Measurements from ENCODE around the gene ZBTB7B. TPM values are rescaled to one million over a fixed set of nuclear protein-coding genes. Genes with fewer than 3 reads are reported as not detected.
"Not testable (repeated sequence)": the region's sequence is repeated elsewhere in the genome, so short reads cannot be mapped to it uniquely, and the experiment has no call there.

The ZBTB7B gene
- polyA plus RNA-seq, 2 of the 4 experiments (the other 2 are of a cell fraction): 20.5 to 30.7 TPM

GRCh38 chr1:154995301-154995983 lies 7.2 kb upstream of the ZBTB7B start:
- POLR2A ChIA-PET: interaction anchor here (0.6 to 6.0 kb wide), 6 partner anchors 12 to 390 kb away, joined by 4 to 91 read pairs (median 7); partner anchors contain the start of genes CKS1B, FLAD1, PBXIP1 and PYGO2
- H3K4me2 ChIP-seq, H3K4me3 ChIP-seq, FAIRE-seq, H3K9me3 ChIP-seq: not testable (repeated sequence)
- peak in 1 of 2 experiments; percentile 22; a peak in 3 of 6 replicates for ATAC-seq
- 68% methylated on average over 13 of the region's 13 CpGs for WGBS (ENCODE audit: missing lambda C conversion rate)
- Histone ChIP-seq H3K27ac (peak overlapping the region; percentile 35 to 63; a peak in 4 of 6 replicates), H3K4me1 (peaks cover 46% of the 10 kb centered on the region)
- peak; percentile 69 to 81 for DNase-seq (ENCODE audit: low read depth in 1 of 2, low spot score in 1 of 2)
- CTCF ChIA-PET: interaction anchor here (1.3 kb wide), 2 partner anchors 89 to 90 kb away, joined by 3 to 5 read pairs; no protein-coding TSS in a partner anchor
- TF ChIP-seq SMC3 (IDR thresholded peaks at IDR 0.05) (peak; percentile 46), RAD21 (conservative IDR thresholded peaks at IDR 0.05 in 1 of 2, IDR thresholded peaks at IDR 0.05 in 1 of 2) (peak in 1 of 2 experiments; percentile 34; a peak in 1 of 5 replicates), CTCF (IDR thresholded peaks at IDR 0.05) (peak; percentile 50)

- ATAC-seq (no peak), DNase-seq (ENCODE audit: low read depth in 1 of 2, low spot score in 1 of 2) (no peak), FAIRE-seq (no peak)
- ChIA-PET CTCF (interaction anchor here (1.2 to 1.3 kb wide), 2 partner anchors 91 to 435 kb away, joined by 3 to 5 read pairs; no protein-coding TSS in a partner anchor), POLR2A (interaction anchor here (0.7 to 6.0 kb wide), 4 partner anchors 13 to 36 kb away, joined by 4 to 91 read pairs (median 28); partner anchors contain the start of genes CKS1B, PYGO2 and SHC1)
- WGBS (ENCODE audit: missing lambda C conversion rate): 86% methylated on average over 15 of the region's 15 CpGs
- no peaks in the 10 kb centered on the region for H3K9me3 ChIP-seq
- TF ChIP-seq JUNB (IDR thresholded peaks at IDR 0.05): no peak
- TF ChIP-seq ZC3H11A (IDR thresholded peaks at IDR 0.05): no peak
- TF ChIP-seq CBX2 (IDR thresholded peaks at IDR 0.05; ENCODE audit: borderline replicate concordance, low read depth): no peak
- TF ChIP-seq MAFK (IDR thresholded peaks at IDR 0.05; ENCODE audit: partially characterized antibody): no peak
- no peak for TF ChIP-seq PHF8 (IDR thresholded peaks at IDR 0.05; ENCODE audit: borderline replicate concordance, low read depth)
- no peak for TF ChIP-seq KDM5A (IDR thresholded peaks at IDR 0.05)
- TF ChIP-seq NPAS2 (CRISPR knock-in tag; IDR thresholded peaks at IDR 0.05; ENCODE audit: borderline replicate concordance): no peak
- TF ChIP-seq BHLHE40 (IDR thresholded peaks at IDR 0.05; ENCODE audit: low read depth, low read length): no peak
- TF ChIP-seq E2F6 (IDR thresholded peaks at IDR 0.05; ENCODE audit: borderline replicate concordance, low read depth): no peak
- no peak for TF ChIP-seq RNF2 (IDR thresholded peaks at IDR 0.05; ENCODE audit: borderline replicate concordance, low read depth)
- TF ChIP-seq EP300 (IDR thresholded peaks at IDR 0.05): no peak
- TF ChIP-seq CEBPB (IDR thresholded peaks at IDR 0.05): no peak
- TF ChIP-seq RARB (CRISPR knock-in tag; IDR thresholded peaks at IDR 0.05): no peak
- no peak for TF ChIP-seq MAZ (IDR thresholded peaks at IDR 0.05; ENCODE audit: borderline replicate concordance, low read depth, low read length)
- TF ChIP-seq KDM1A (IDR thresholded peaks at IDR 0.05; ENCODE audit: low read depth): no peak
- TF ChIP-seq FOXS1 (CRISPR knock-in tag; IDR thresholded peaks at IDR 0.05): no peak
- TF ChIP-seq ATOH8 (CRISPR knock-in tag; IDR thresholded peaks at IDR 0.05; ENCODE audit: low read depth): no peak
- peaks cover 46% of the 10 kb centered on the region for H3K4me1 ChIP-seq
- H3K27ac ChIP-seq: peak overlapping the region in 1 of 2 experiments; percentile 21; a peak in 1 of 6 replicates
- H3K4me3 ChIP-seq: no peak overlapping the region
- H3K4me2 ChIP-seq: no peak overlapping the region
Observed at GRCh38 chr1:154996966-154997701, 5.5 kb upstream of the ZBTB7B start.

Data from A549 (cell line).